Effector CD8-positive, alpha-beta T cell (primary cell): ENCODE data around the gene CREB5.

Experiments
- DNase-seq: peaks from one replicate; lab custom pipeline; 2025; lab: John Stamatoyannopoulos, UW

The CREB5 gene

DNA sequence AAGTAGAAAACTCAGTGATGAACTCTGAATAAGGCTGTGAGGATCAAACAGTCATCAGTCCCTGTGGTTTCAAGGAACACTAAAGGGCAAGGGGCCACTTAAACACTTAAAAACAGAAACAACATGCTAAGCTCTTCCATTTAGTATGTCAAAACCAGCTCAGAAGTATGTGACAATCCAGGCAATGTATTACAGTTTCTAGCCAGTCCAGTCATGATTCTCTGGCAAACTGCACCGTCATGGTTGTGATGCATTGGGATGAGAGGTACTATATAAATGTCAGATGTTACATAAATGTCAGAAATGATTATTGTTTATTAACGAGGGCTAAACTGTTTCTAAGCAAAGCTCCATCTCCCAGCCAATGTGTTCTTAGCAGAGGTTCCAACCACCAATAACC is 4.7 kb upstream of the CREB5 start:
- DNase-seq: no peak

DNA sequence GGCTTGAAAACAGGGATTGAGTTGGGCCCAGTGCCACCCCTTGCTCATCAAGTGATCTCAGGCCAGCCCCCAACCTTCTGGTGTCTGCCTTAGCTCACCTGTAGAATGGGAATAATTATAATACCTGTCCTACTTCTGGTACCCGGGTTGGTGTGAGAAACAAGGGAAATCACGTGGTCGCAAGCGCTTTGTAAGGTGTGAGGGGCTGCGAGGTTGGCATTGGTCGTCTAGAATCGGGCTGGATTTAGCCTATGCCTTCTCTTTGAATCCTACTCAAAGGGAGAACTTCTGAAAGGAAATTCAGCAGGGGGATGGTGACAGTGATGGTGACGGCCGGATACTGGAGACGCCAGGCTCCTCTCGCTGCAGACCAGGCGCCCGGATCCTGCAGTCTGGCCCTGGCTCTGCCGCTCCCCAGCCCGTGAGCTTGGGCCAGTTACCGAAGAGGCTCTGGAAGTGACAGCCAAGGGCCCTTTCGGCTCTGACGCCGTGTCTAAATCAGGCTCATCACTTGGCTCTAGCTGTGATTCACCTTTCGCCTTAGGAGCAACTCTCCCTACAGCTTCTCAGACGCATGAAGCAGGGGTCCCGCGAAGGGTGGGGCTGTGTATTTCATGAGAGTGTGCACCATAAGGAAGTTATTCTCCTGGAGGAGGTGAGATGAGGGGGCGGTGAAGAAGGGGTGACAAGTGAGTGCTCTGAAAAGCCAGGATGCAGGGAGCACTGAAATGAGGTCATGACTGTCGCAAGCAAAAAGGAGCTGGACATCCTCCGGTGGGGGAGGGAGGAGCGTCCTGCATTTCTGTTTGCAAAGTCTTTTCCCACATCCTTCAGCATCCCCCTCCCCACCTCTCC is 4.0 kb upstream of the CREB5 start:
- no peak for DNase-seq

DNA sequence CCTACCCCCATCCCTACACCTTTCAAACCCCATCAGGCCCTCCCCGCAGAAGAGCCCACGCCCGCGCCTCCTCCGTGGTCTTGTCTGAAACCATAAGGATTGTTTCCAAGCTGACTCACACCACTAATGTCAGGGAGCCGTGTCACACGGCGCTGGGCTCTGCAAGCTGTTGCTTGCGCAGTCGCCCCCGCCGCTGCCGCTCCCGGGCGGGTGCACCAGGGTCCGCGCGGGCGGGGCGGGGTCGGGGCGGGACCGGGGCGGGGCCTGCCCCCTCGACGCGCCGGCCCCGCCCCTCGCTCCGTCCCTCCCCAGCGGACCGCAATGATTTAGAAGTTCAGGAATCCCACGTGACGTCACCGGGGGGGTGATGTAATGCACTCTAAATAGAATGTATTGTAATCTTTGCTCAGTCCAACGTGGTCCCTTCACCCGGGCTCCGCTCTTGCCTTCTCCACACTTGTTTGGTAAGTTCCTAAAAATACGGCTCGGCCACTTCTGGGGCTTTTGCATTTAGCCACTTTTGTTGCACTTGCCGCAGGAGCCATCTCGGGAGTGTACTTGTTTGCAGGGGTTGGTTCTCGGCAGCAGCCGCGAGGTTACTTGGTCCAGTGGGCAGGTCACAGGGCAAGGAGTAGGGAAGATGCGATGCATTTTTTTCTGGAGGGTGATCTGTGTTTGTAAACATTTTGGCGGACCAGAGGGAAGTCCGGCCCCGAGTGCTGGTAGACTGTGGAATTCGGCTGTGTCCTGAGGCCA is 3.2 kb upstream of the CREB5 start:
- peak; percentile 42 for DNase-seq

DNA sequence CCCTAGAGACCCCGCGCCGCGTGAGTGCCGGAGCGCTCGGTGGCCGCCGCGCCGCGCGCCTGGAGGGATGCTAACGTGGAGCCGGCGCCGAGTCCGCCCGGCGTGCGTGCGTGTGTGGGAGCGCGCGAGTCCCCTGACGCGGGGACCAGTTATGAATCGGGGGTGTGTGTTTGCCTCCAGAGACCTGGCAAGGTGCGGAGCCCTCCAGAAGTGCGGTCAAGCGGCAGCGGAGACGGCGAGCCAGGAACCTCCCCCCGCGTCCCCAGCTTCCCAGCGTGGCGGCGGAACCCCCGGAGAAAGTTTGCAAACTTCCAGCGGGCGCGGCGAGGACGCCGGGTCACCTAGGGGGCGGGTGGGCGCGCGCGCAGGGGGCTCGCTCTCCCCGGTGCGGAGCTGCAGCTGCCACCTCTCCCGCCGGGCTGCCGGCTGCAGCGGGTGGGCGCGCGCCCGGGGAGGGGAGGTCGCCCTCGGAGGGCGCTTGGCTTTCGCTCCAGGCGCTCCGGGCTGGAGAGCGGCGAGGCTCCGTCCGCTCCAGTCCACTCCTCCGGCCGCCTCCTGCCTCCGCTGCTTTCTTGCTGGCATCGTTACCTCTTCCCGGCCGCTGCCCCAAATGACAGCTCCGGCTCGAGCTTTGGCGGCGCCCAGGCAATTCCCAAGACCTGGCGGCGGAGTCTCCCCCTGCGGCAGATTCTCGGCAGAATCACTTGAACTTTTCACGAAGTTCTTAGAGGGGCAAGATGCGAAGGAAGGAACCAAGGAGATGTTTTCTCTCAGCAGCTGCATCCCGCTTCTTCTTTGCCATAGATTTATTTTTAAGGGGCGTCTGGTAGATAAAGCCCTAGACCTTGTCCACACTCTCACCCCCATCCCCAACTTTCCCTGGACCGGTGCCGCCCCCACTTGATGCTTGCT is 2.3 kb upstream of the CREB5 start:
- DNase-seq: no peak

DNA sequence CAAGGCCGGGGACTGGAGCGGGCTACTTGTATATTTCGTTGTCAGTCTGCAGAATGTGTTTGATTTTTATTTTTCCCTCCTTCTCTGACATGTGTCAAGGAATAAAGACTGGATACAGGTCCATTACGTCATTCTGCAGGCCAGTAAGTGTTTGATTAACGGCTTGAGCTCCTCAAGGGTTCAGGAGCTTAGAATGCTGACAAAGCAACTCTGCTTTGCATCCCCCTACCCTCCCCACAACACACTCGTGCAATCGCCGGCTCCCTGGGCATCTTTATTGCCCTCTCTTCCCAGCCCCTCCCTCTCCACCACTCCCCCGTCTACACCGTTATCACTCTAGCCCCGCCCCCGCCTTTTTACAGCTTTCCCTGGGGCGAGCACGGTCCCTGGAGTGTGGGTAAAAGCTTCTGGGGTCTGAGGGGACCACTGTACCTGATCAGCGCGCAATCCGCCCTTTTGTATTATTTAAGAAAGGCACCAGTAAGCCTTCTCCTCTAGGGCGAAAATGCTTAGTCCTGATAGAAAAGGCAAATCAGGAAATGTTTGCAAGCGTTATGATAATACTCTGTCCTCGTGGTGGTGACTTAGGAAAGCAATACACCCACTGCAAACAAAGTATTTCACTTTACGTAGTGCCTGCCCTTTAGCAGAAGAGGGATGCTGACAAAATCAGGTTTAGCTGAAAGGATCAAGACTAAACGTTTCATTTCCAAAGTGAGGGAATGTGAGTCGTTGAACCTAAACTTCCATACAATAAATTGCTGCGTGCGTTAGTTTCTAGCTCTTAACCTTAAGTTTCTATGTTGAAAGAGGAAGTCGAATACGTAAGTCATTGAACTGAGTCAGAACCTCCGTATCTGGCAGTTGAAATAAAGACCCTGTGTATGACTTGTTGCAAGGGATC is 1.4 kb upstream of the CREB5 start:
- DNase-seq: no peak

DNA sequence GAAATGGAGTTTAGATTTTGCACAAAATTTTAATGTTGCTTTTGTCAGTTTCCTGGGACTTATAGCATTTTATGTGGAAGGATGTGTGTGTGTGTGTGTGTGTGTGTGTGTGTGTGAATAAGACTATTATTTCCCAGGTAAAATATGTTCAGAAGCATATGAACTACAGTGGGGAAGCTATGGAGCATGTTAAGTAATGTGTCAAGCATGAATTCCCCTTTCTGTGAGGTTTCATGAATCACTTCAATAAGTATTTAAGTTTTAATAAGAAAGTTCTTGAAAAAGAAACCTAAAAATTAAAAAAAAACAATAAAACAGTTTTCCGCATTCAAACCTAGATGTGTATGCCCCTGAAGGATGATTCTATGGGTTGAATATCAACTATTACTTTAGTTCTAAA is 693 bp downstream of the CREB5 start:
- no peak for DNase-seq

DNA sequence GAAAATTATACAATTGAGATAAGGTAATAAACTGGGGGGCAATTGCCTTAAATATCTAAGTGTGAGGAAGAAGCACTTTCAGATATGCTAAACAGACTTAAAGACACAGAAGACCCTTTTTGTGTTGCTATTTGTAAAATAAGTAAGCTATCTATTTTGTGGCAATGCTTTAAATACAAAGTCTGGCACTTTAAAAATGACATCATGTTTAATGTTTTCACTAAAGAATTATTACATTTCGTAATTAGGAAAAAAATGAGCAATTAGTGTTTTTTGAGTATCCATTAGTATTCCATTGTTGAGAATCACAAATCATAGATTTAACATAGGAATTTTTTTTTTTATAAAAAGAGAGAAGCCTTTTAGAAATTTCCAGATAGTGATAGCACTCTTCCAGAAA is 2.1 kb downstream of the CREB5 start:
- DNase-seq: no peak

DNA sequence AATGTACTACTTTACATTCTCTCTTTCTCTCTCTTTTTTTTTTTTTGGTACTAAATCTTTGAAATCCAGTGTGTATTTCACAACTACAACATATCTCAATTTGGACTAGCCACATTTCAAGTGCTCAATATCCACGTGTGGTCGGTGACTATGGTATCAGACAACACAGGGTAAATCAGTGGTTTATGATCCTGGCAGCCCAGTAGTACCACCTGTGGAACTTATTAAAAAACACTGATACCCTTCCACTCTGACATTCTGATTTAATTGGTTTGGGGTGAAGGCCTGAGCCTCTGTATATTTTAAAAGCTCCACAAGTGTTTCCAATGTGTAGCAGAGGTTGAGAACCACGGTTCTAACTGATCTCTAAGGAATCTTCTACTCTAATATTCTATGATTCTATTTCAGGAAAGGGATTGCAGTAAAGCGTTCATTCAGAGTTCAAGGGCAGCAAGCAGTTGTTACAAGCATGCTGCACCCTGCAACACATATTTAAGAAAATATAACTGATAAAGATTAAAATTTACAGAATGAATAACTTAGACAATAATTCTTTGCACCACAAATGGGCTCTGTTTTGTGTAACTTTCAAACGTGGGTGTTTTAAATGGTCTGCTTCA is 5.1 kb downstream of the CREB5 start:
- DNase-seq: no peak

DNA sequence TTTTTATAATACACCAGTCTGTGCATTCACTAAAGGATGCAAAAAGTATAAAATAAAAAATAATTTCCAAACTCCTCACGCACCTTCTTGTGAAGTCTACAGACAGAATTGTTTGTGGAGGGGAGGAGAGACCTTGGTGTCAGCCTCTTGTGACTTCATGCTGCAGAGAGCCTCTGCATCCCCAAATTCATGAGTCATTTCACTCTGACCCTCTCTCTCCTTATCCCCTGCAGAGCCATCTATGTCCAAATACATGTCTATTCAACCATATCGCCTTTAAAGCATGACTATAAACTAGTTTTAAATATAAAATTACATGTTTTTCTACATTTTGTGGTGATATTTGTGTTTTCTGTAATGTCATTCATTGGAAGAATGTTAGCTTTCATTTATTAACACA is 6.0 kb downstream of the CREB5 start:
- DNase-seq: no peak

DNA sequence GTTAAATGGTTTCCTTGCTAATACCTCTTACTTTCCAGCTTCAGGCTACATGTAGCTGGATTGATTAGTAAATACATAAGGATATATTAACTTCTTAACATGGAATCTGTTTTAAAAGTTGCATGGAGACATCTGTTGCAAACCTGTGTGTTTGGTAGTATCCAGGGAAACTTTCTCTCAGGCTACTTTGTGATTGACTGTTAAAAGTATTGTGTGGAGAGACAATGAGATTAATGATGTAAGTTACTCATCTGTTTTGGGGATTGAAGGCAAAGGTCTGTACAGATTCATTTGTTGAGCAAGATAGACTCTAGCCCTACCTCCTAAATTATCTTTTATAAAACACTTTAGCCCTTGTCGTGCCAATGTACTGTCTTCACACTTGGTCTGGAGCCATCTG is 6.6 kb downstream of the CREB5 start:
- DNase-seq: no peak

DNA sequence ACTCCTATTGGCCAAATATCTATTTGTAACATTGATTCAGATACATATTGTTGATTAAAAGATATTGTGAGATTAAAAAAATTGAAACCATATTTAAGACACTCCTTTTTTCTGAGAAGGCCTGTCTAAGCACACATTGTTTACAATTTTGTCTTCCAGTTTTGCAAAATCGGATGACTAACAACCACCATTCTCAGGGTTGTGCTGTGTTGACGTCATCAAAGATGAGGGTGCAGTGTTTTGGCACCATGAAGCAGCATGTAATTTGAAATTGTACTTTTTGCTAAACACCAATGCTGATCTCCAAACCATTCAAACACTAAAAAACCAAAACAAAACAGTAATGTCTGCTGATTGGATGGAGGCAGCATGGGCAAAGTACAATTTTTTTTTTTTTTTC is 7.4 kb downstream of the CREB5 start:
- no peak for DNase-seq

DNA sequence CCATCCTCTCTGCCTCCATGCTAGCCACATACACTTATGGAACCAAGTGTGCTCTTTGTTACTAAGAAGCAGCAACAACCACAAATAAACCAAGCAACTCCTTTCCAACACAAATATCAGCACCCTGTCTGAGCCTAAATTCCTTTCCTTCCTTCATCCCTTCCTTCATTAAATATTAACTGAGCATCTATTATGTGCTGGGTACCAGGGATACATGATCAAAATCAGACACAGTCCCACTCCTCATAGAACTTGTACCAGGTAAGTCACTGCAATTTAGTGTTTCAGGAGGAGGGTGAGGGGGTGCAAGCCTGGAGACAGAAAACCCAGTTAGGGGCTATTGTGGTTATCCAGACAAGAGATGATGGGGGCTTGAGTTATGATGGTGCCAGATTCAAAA is 10.8 kb downstream of the CREB5 start:
- DNase-seq: no peak

DNA sequence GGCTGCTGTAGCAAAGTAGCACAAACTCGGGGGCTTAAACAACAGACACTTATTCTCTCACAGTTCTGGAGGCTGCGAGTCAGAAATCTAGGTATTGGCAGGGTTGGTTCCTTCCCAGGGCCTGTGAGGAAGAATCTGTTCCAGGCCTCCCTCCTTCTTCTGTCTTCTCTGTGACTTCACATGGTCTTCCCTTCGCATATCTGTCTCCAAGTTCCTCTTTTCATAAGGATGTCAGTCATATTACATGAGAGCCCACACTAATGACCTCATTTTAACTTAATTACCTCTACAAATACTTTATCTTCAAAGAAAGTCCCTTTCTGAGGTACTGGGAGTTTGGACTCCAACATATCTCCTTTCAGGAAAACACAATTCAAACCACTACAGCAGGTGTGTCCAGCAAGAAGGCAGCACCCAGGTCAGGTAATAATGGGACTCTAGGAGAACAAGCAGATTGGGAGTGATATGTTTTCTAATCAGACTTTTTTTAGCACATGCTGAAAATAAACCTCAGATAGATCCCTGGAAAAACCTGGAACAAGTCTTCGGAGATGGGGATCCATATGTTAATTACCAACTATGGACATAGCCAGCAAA is 11.7 kb downstream of the CREB5 start:
- no peak for DNase-seq

DNA sequence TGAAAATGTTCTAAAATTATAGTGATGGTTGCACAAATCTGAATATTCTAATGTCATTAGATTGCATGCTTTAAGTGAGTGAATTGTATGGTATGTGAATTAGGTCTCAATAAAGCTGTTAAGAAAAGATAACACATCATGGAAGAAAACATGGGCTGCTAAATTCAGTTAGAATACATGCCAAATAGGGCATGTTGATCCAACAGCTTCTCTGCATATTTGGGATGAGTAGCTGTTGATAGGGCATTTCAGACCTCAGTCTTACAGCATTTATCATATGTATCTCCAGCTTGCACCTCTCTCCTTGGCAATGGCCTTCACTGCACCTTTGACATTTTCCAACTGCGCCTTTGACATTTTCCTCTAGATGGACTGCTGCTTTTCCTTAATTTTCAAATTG is 13.2 kb downstream of the CREB5 start:
- DNase-seq: no peak

DNA sequence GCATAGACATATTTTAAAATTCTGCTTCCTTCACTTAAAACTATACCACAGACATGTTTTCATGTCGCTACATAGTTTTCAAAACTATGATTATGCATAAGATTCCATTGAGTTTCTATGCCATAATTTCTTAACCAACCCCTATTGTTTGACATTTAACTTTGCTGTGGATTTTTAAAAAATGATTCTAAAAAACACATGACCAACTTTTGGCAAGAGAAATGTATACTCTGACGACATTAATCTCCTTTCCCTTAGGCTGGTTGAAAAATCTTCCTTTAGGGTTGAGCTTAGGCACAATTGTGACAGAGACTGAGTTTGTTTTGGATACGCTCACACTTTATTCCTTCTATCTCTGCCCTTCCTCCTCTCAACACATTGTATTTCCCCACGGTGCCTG is 14.9 kb downstream of the CREB5 start:
- DNase-seq: no peak

DNA sequence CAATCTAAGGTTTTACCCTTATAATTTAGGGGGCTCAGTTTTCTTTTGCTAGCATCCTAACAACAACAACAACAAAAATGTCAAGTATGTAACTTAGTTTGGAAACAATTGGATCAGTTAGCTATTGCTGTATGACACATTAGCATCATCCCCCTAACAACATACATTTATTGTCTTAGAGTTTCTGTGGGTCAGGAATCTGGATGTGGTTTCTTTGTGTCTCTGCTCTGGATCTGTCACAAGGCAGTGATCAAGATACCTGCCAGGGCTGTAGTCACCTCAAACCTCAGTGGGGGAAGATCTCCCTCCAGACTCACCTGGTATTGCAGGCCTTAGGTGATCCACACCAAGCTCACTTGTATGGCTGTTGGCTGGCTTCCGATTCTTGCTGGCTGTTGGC is 18.3 kb downstream of the CREB5 start:
- no peak for DNase-seq

DNA sequence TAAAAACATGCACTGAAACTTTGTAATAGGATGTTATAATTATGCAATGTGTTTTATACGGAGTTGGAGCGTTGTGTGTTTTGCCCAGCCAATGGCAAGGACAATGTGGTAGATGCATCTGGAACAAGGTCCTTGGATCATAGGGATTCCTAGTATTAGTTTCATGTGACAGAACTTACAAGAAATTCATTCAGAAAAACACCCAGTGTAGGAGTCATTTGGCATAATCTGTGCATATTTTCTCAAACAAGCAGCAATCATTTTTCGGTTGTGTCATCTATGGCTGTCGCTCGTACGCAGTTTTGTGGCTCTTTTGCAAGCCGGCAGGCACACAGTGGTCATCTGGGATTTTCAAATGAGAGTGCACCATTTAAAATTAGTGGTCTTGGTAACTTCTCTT is 19.8 kb downstream of the CREB5 start:
- no peak for DNase-seq

DNA sequence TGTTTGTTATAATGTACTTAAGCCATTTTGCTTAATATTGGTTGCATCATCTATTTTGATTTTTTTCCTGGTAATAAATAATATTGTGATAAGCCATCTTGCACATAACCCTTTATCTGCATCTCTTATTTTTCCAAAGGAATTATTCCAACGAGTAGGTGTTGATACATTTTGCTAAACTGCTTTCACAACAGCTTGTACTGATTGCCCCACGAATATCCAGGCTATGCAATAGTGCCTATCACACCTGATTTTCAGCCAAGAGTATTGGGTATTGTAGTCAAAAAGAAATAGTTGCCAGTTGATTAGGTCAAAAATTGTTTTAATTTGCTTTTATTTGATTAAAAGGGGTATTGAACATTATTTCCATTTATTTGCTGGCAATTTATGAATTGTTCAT is 20.7 kb downstream of the CREB5 start:
- no peak for DNase-seq

DNA sequence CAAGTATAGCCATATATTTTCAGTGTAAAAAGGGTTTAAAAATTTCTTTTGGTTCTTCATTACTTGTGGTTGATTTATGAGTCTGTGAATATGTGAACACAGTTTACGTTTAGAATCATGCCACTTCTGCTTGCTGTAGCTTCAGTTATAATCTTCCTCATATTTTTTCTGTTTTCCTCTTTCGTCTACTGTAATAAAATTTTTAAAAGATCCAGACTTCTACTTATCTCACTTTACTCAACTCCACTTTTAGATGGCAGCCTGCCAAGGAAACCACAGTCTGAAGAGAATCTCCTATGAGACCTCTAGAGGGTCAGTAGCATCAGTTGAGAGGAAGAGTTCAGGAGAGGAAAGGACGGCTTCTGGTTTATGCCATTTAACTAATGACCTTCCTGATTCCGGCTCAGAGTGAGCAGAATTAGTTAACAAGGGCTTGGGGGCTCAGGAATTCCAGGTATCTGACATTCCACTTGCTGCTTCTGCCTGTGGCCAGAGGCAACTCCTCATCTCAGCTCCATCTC is 21.4 kb downstream of the CREB5 start:
- DNase-seq: no peak

DNA sequence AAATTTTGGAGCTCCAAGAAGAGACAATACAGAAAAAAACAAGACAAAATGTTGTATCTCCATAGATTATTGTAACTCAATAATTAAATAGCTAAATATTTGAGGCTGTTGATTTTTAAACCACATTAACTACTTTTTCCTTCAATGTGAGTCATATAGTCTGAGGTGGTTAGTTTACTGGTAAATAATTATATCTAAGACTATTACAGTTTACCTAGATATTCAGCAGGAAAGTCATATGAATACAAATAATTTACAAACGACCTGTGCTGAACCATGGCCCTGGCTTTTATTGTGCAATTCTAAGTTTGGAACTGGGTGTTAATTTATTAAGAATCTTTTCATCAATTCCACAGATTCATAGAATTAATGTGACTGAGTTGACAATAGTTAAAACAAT is 22.2 kb downstream of the CREB5 start:
- no peak for DNase-seq
